COLO668 (cell line): ENCODE measurements around the gene PKNOX2.

ENCODE experiments used
- DNase-seq: peaks from one replicate; lab custom pipeline; 2025; ENCODE audit not compliant: unreplicated experiment; lab: John Stamatoyannopoulos, UW

The PKNOX2 gene

DNA sequence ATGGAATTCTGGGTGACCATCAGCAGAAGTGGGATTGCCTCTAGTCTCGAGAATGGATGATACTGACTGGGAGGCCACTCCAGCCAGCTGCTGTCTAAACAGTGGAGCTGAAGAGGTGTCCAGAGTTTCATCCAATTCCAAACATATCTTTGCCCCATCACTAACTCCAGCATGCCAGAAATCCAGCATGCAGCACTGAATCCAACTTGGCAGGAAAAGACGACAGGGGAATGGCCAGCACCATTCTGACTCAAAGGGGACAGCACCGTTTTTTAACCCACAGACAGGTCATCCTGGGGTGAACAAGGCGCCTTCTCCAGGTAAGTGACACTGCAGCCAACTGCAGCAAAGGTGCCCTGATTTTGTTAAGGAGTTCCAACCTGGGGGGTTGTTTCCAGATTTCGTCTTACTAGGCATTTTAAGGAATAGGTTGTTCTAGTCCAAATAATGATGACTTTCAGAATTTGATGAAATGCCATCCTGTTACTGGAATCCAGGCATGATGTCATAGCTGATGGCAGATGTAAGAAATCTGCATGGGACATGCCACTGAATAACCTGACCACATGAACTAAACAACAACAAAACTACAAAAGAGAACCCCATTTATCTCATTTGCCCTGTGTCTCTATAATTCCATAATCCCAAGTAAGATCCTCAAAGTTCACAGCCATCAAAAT is 299.2 kb downstream of the PKNOX2 start:
- DNase-seq, result no peak

DNA sequence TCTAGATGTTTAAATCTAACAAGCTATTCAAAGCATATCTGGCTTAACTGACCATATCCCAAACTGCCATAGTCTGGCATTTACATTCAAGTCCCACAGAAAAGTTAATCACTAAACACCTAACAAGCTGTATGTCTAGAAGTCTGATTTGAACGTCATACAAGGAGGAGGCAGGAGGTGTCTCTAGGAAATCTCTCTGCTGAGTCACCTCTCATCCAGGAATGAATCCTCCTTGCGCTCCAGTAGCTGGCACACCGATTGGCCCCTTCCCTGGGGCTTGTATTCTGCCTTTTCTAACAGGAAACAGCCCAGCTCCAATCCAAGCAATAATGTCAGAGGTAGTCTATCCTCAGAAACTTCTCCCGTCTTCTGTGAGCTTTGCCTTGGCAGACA is 299.7 kb downstream of the PKNOX2 start:
- DNase-seq, result no peak

- no peak for DNase-seq
Measured at GRCh38 chr11:125464666-125465065, 300.1 kb downstream of the PKNOX2 start.

DNA sequence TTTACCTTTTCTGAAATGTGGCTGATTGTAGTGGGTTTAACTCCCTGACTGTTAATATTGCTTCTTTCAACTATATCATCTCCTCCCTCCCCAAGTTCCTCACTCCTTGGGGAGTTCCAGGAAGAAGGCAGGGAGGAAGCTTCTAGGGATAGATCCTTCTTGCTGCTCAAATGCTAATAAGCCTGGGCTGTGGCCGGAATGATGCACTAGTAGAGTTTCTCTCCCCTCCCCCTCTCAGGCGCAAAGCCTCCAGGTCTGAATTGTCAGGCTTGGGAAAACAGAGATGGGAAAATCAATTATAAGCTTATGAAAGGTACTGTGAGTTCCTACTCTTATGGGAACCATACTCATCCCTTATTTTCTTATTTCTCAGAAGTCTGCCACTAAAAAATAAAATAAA is 300.7 kb downstream of the PKNOX2 start:
- DNase-seq, result no peak

GRCh38 chr11:125465701-125466100 is 301.1 kb downstream of the PKNOX2 start:
- no peak for DNase-seq

GRCh38 chr11:125468025-125468424 is 303.5 kb downstream of the PKNOX2 start:
- no peak for DNase-seq

DNA sequence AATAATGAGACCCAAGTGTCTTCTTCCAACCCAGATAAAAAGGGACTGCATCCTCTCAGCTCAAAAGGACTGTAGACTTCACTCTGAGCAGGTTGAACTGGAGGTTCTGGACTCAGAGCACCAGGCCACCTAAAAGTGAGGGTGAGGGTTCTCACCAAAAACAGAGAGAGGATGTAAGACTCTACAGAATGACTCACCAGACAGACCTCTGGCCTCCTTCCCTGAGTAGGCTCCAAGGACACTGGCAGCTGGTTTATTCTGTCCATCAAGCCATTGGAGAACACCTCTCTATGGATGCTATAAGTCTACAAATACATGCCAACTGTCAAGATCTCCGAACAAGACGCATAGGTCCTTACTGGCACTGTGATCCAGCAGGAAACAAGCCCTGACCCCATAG is 304.3 kb downstream of the PKNOX2 start:
- no peak for DNase-seq

- no peak for DNase-seq
Measured at GRCh38 chr11:125470355-125470754, 305.8 kb downstream of the PKNOX2 start.

DNA sequence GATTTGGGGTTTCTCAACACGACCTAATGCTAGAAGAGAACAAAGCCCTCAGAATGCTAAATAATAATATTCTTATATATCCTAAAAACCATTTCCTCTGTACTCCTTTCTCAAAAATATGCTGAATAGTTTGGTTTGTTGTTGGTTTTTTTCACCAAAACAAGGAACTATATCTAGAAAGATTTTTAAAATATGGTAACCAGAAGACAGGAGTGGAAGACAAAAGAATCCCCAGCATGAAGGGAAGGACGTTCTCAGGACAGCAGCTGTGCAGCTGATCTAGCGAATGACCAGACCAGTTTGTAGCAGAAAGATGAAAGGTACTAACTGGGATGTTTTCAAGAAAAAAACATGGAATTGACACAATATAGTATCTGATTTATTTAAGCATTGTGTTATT is 312.2 kb downstream of the PKNOX2 start:
- no peak for DNase-seq

- DNase-seq, result no peak
Measured at GRCh38 chr11:125479137-125479536, 314.6 kb downstream of the PKNOX2 start.

- no peak for DNase-seq
Measured at GRCh38 chr11:125481531-125481930, 317.0 kb downstream of the PKNOX2 start.
